K562 (cell line): ENCODE data around the gene RNF26. TPM values are rescaled to one million over a fixed set of nuclear protein-coding genes. Genes with fewer than 3 reads are reported as not detected.

ENCODE experiments used
- ATAC-seq: fragments of 200-7000 bp; cut with Tn5 transposase; 3 replicates; pipeline ENCODE4 v1.9.1; 2020; ENCODE audit warnings: moderate library complexity
- BruUV-seq: library from RNA; stranded (reverse); fragments of 400-500 nt; replicated peaks from 2 replicates; lab custom pipeline; 2021; lab: Mats Ljungman, UMichigan
- CTCF ChIA-PET: fragments of 300-600 bp; formaldehyde crosslinking; extraction: SDS; loops from one replicate; lab custom pipeline; 2021; ENCODE audit warnings: low intra/inter-chr PET ratio; lab: Yijun Ruan, JAX
- POLR2A ChIA-PET: fragments of 300-600, 350-650 bp; sonication (Branson Sonifier 250); formaldehyde crosslinking; extraction: SDS; loops from one replicate; lab custom pipeline; 2021; ENCODE audit warnings: antibody characterized with exemption, inconsistent platforms; lab: Yijun Ruan, JAX
- DNase-seq, 4 experiments: peaks; one replicate each; pipeline versions ENCODE4 v3.0.0 to v3.0.0-alpha.2; 2011 to 2018; ENCODE audit warnings: low spot score in 3 of 4, mixed read lengths in 3 of 4; ENCODE audit errors: extremely low read depth in 1 of 4
- FAIRE-seq: peaks from 2 replicates; lab custom pipeline; 2011; peaks lifted over from hg19 to GRCh38; lab: Jason Lieb, UNC
- H2AFZ ChIP-seq: 2 replicates; pipeline ENCODE4 v1.6.0; 2011; ENCODE audit warnings: low read depth, low read length, control low read depth, inconsistent platforms
- H3K27ac ChIP-seq: fragments of 200-600 bp; 3 replicates; pipeline ENCODE4 v1.8.0; 2011; ENCODE audit warnings: low read depth, mild to moderate bottlenecking, control low read depth, inconsistent platforms, low read length, moderate library complexity, mixed read lengths; ENCODE audit errors: extremely low read depth
- H3K27me3 ChIP-seq, 2 experiments: fragments of 300-600 bp in 1 of 2; 2 replicates in 1 of 2; 3 replicates in 1 of 2; pipeline versions ENCODE4 v1.6.0 to v1.8.0; 2011; ENCODE audit warnings: inconsistent platforms in 2 of 2, low read length in 2 of 2, mild to moderate bottlenecking in 1 of 2, mixed read lengths in 1 of 2, moderate library complexity in 1 of 2; ENCODE audit not compliant: control insufficient read depth in 2 of 2, insufficient read depth in 2 of 2
- H3K36me3 ChIP-seq: fragments of 300-600 bp; 3 replicates; pipeline ENCODE4 v1.8.0; 2011; ENCODE audit warnings: mild to moderate bottlenecking, low read length, inconsistent platforms; ENCODE audit not compliant: control insufficient read depth, insufficient read depth
- H3K4me1 ChIP-seq, 2 experiments: fragments of 200-600 bp in 1 of 2; replicated peaks in 1 of 2; 2 replicates in 1 of 2; 3 replicates in 1 of 2; pipeline versions ENCODE4 v1.5.1 to v1.8.0; 2011; ENCODE audit warnings: inconsistent platforms in 2 of 2, low read length in 2 of 2, mild to moderate bottlenecking in 1 of 2, mixed read lengths in 1 of 2, moderate library complexity in 1 of 2; ENCODE audit not compliant: control insufficient read depth in 2 of 2, insufficient read depth in 2 of 2
- H3K4me2 ChIP-seq: 2 replicates; pipeline ENCODE4 v1.6.1; 2011; ENCODE audit warnings: low read length, control low read depth, inconsistent platforms, mixed read lengths; ENCODE audit not compliant: insufficient read depth
- H3K4me3 ChIP-seq: fragments of 200-600 bp; sonication (generic), shearing (Covaris generic); 2 replicates; pipeline ENCODE4 v1.5.1; 2016; ENCODE audit warnings: control low read depth, inconsistent platforms
- H3K79me2 ChIP-seq: fragments of 200-600 bp; 3 replicates; pipeline ENCODE4 v1.8.0; 2011; ENCODE audit warnings: low read length, inconsistent platforms; ENCODE audit not compliant: control insufficient read depth, insufficient read depth
- H3K9ac ChIP-seq, 2 experiments: 2 replicates each; pipeline versions ENCODE4 v1.6.0 to v1.6.1; 2011; ENCODE audit warnings: low read depth in 2 of 2, low read length in 2 of 2, control low read depth in 1 of 2, inconsistent platforms in 1 of 2, mild to moderate bottlenecking in 1 of 2, mixed read lengths in 1 of 2; ENCODE audit not compliant: insufficient read depth in 1 of 2
- H3K9me1 ChIP-seq: one replicate; pipeline ENCODE4 v1.6.0; 2011; ENCODE audit warnings: inconsistent platforms, mild to moderate bottlenecking, low read length, moderate library complexity; ENCODE audit not compliant: control insufficient read depth, insufficient read depth
- H3K9me3 ChIP-seq: replicated peaks from 2 replicates; pipeline ENCODE4 v1.5.1; 2011; ENCODE audit warnings: low read depth, low read length, inconsistent platforms; ENCODE audit not compliant: control insufficient read depth, insufficient read depth
- H4K20me1 ChIP-seq: replicated peaks from 2 replicates; pipeline ENCODE4 v1.6.1; 2011; ENCODE audit warnings: low read length, inconsistent platforms, mixed read lengths; ENCODE audit not compliant: control insufficient read depth, insufficient read depth
- EGR1 ChIP-seq: fragments of 450-650 bp; conservative IDR thresholded peaks from 2 replicates; pipeline ENCODE4 v1.6.1; 2017; ENCODE audit warnings: mild to moderate bottlenecking
- KDM5B ChIP-seq: fragments of 200-600 bp; sonication (generic); IDR thresholded peaks from 2 replicates; pipeline ENCODE4 v1.6.1; 2012; ENCODE audit warnings: low read depth, mild to moderate bottlenecking, moderate library complexity, low read length, control low read depth, inconsistent platforms; ENCODE audit not compliant: insufficient replicate concordance
- KLF6 ChIP-seq: fragments of 250-450 bp; sonication (Bioruptor Pico); IDR thresholded peaks from 2 replicates; pipeline ENCODE4 v1.4.0; 2020; ENCODE audit warnings: mild to moderate bottlenecking, moderate library complexity, borderline replicate concordance
- MBD2 ChIP-seq: sonication (generic); IDR thresholded peaks from 2 replicates; pipeline ENCODE4 v1.6.1; 2016; ENCODE audit warnings: low read depth, borderline replicate concordance
- MED1 ChIP-seq: sonication (generic); formaldehyde crosslinking; IDR thresholded peaks from 2 replicates; pipeline ENCODE4 v1.8.1; 2023; ENCODE audit warnings: missing genetic modification reagents, borderline replicate concordance
- MYBL2 ChIP-seq, 2 experiments: fragments of 450-650 bp in 1 of 2; sonication (generic) in 1 of 2; formaldehyde crosslinking in 1 of 2; IDR thresholded peaks; 2 replicates each; pipeline versions ENCODE4 v1.6.1 to v1.8.1; 2017 to 2022; ENCODE audit warnings: borderline replicate concordance in 1 of 2, inconsistent platforms in 1 of 2, low read depth in 1 of 2, mild to moderate bottlenecking in 1 of 2, missing genetic modification reagents in 1 of 2, moderate library complexity in 1 of 2
- SMARCB1 ChIP-seq: IDR thresholded peaks from 2 replicates; pipeline ENCODE4 v1.6.1; 2011; ENCODE audit warnings: improper control_type of control experiment, low read depth; ENCODE audit not compliant: insufficient read length
- TCF7 ChIP-seq: sonication (generic); IDR thresholded peaks from 2 replicates; pipeline ENCODE4 v1.6.1; 2016; ENCODE audit warnings: antibody characterized with exemption, borderline replicate concordance
- ZFX ChIP-seq: sonication (generic); formaldehyde crosslinking; IDR thresholded peaks from 2 replicates; pipeline ENCODE4 v1.8.0; 2022; ENCODE audit warnings: mild to moderate bottlenecking, missing genetic modification reagents, moderate library complexity
- ZNF124 ChIP-seq: sonication (generic); formaldehyde crosslinking; IDR thresholded peaks from 2 replicates; pipeline ENCODE4 v1.8.1; 2022; ENCODE audit warnings: missing genetic modification reagents
- ZNF24 ChIP-seq: fragments of 450-650 bp; IDR thresholded peaks from 2 replicates; pipeline ENCODE4 v1.6.1; 2016
- ZZZ3 ChIP-seq: fragments of 450-650 bp; IDR thresholded peaks from 2 replicates; pipeline ENCODE4 v1.6.1; 2016; ENCODE audit warnings: antibody characterized with exemption, mild to moderate bottlenecking, moderate library complexity
- WGBS: fragments of 100-300 bp; shearing (Covaris generic); methylation state at CpG from one replicate; pipeline ENCODE4 v1.1.6; 2016; ENCODE audit warnings: low coverage, mixed read lengths; ENCODE audit not compliant: insufficient coverage; ENCODE audit errors: missing lambda C conversion rate; 5-methylcytosine and 5-hydroxymethylcytosine counted together
- in situ Hi-C: fragments of 300-500 bp; cut with MboI; formaldehyde crosslinking; loops from 4 replicates; pipeline ENCODE4 v1.15.0; 2018; ENCODE audit warnings: inconsistent platforms, mixed read lengths
- intact Hi-C: fragments of 100-400 bp; cut with micrococcal nuclease; formaldehyde crosslinking; loops from 2 replicates; pipeline ENCODE4 v1.14.2; 2022
- polyA plus RNA-seq, 8 experiments: library from polyadenylated mRNA; depleted of rRNA in 4 of 8; stranded (reverse) in 5 of 8; unstranded in 3 of 8; fragments of >200 nt; fragmentation: Nextera tagmentation in 2 of 8; fragmentation: Illumina TruSeq in 1 of 8; extraction: Ambion mirVana in 2 of 8; extraction: Trizol in 1 of 8; gene quantifications; 2 replicates each; pipeline versions ENCODE4 v1.2.1 to v1.2.3, GENCODE V29; 2011 to 2014; ENCODE audit warnings: inconsistent platforms in 1 of 8, missing spikeins in 1 of 8
- total RNA-seq, 7 experiments: library from RNA; depleted of rRNA in 6 of 7; stranded (reverse); fragments of >200 nt in 6 of 7; fragmentation: Illumina TruSeq in 2 of 7; extraction: Trizol in 2 of 7; gene quantifications; 2 replicates each; pipeline versions ENCODE4 v1.2.1 to v1.2.3, GENCODE V29; 2011 to 2021; ENCODE audit warnings: low replicate concordance in 1 of 7

Gene RNF26
- total and polyA plus RNA-seq, 9 of the 15 experiments (the other 6 are each of a cell fraction or from before 2014, with no cell fraction given) = 5.3 to 53.6 (median 12.7) TPM

GRCh38 chr11:119342023-119342300 lies 7.6 kb downstream of the RNF26 start:
- TF ChIP-seq ZFX = no peak
- no peak for TF ChIP-seq EGR1
- no peak for TF ChIP-seq ZNF24
- TF ChIP-seq ZZZ3 = no peak
- no peak for TF ChIP-seq ZNF124 (CRISPR knock-in tag)
- no peak for TF ChIP-seq MED1 (CRISPR knock-in tag)
- TF ChIP-seq SMARCB1 = no peak
- TF ChIP-seq KLF6 (CRISPR knock-in tag) = no peak
- no peak for TF ChIP-seq TCF7
- TF ChIP-seq KDM5B = no peak
- no peak for TF ChIP-seq MBD2
- no peak for TF ChIP-seq MYBL2 (IDR thresholded peaks at IDR 0.05; ENCODE audit: low read depth)
- no peak for TF ChIP-seq MYBL2 (CRISPR knock-in tag; IDR thresholded peaks at IDR 0.05; ENCODE audit: borderline replicate concordance)
- Histone ChIP-seq H3K27ac (no peak overlapping the region), H3K9me1 (no peaks in the 10 kb centered on the region), H3K4me3 (no peak overlapping the region), H3K27me3 (peaks cover 0 to 24% of the 10 kb centered on the region in 2 experiments; a peak in 3 of 5 replicates), H4K20me1 (no peaks in the 10 kb centered on the region; the same call in 1 of the 2 replicates), H3K4me1 (peaks cover 23 to 55% of the 10 kb centered on the region in 2 experiments; a peak in 4 of 5 replicates), H3K4me2 (no peak overlapping the region), H2AFZ (no peak overlapping the region), H3K36me3 (peaks cover 3% of the 10 kb centered on the region; the same call in 1 of the 3 replicates), H3K79me2 (peaks cover 6% of the 10 kb centered on the region; the same call in 2 of the 3 replicates), H3K9ac (peak overlapping the region in 1 of 2 experiments; percentile 43; a peak in 1 of 4 replicates), H3K9me3 (no peaks in the 10 kb centered on the region)
- no peak for FAIRE-seq
- POLR2A ChIA-PET = no interaction called here
- CTCF ChIA-PET = no interaction called here
- intact Hi-C loops = no loop called here
- BruUV-seq = no TSS peak
- 3% methylated on average over 7 of the region's 7 CpGs for WGBS
- in situ Hi-C loops = no loop called here
- no peak for ATAC-seq
- no peak for DNase-seq
